Esophagus muscularis mucosa (tissue), 4 donors: ENCODE data around the gene ZNF777. TPM values are rescaled to one million over a fixed set of nuclear protein-coding genes. Genes with fewer than 3 reads are reported as not detected.

Experiments
- DNase-seq: peaks from one replicate; pipeline ENCODE4 v3.0.0-alpha.2; 2017; ENCODE audit errors: extremely low spot score
- H3K27ac ChIP-seq, 4 donors: fragments of 200-600 bp; sonication (generic); replicated peaks in 1 of 4; 1 replicate in 3 of 4; 2 replicates in 1 of 4; pipeline ENCODE4 v1.5.1; 2016 to 2019; ENCODE audit warnings: mild to moderate bottlenecking in 1 of 4
- H3K27me3 ChIP-seq, 4 donors: fragments of 200-600 bp; sonication (generic); one replicate each; pipeline versions ENCODE4 v1.5.1 to v1.6.0; 2016 to 2019
- H3K36me3 ChIP-seq, 4 donors: fragments of 200-600 bp; sonication (generic); one replicate each; pipeline ENCODE4 v1.5.1; 2016 to 2019
- H3K4me1 ChIP-seq, 4 donors: fragments of 200-600 bp; sonication (generic); one replicate each; pipeline ENCODE4 v1.5.1; 2016 to 2019
- H3K4me3 ChIP-seq, 4 donors: fragments of 200-600 bp; sonication (generic); 1 replicate in 2 of 4; 2 replicates in 2 of 4; pipeline ENCODE4 v1.5.1; 2016 to 2019; ENCODE audit warnings: mild to moderate bottlenecking in 4 of 4, moderate library complexity in 1 of 4
- H3K9me3 ChIP-seq, 4 donors: fragments of 200-600 bp; sonication (generic); 1 replicate in 3 of 4; 2 replicates in 1 of 4; pipeline ENCODE4 v1.5.1; 2016 to 2019
- CTCF ChIP-seq, 3 experiments: fragments of 200-600 bp in 2 of 3; fragments of 450-650 bp in 1 of 3; sonication (generic) in 2 of 3; IDR thresholded peaks; one replicate each; pipeline ENCODE4 v1.5.1; 2017 to 2019; ENCODE audit warnings: antibody characterized with exemption in 3 of 3, mild to moderate bottlenecking in 2 of 3, moderate library complexity in 1 of 3
- EP300 ChIP-seq: sonication (generic); formaldehyde crosslinking; IDR thresholded peaks from one replicate; pipeline ENCODE4 v1.6.1; 2017; ENCODE audit warnings: antibody characterized with exemption
- POLR2A ChIP-seq: fragments of 450-650 bp; IDR thresholded peaks from one replicate; pipeline ENCODE4 v1.6.1; 2017; ENCODE audit warnings: antibody characterized with exemption, moderate library complexity, mild to moderate bottlenecking, low read depth
- POLR2AphosphoS5 ChIP-seq, 2 donors: sonication (generic); formaldehyde crosslinking; IDR thresholded peaks; one replicate each; pipeline ENCODE4 v1.6.1; 2017; ENCODE audit warnings: antibody characterized with exemption in 2 of 2
- WGBS: methylation state at CpG from one replicate; pipeline ENCODE4 v1.1.5; 2018; 5-methylcytosine and 5-hydroxymethylcytosine counted together
- intact Hi-C: fragments of 100-400 bp; cut with DNase I; formaldehyde crosslinking; loops from one replicate; pipeline ENCODE4 v1.15.1; 2023
- total RNA-seq, 4 donors: library from RNA; depleted of rRNA; stranded (reverse); fragments of >200 nt; gene quantifications; one replicate each; pipeline versions ENCODE4 v1.1.0 to v1.2.1, GENCODE V29; 2016

Gene ZNF777
- total RNA-seq, 4 donors from 2014 or later = 6.6 to 17.4 (median 13.7) TPM

GRCh38 chr7:149479568-149479967 lies 18.7 kb upstream of the ZNF777 start:
- TF ChIP-seq EP300 = no peak
- no peak for TF ChIP-seq POLR2A
- TF ChIP-seq POLR2AphosphoS5 (IDR thresholded peaks at IDR 0.05) = no peak
- 95% methylated on average over 1 of the region's 1 CpG for WGBS
- Histone ChIP-seq H3K27me3 (no peaks in the 10 kb centered on the region), H3K9me3 (peaks cover 0 to 4% (median 0%) of the 10 kb centered on the region in 4 donors), H3K36me3 (peaks cover 26 to 65% (median 44%) of the 10 kb centered on the region in 4 donors), H3K27ac (no peak overlapping the region), H3K4me3 (no peak overlapping the region), H3K4me1 (no peaks in the 10 kb centered on the region)
- intact Hi-C loops = no loop called here
- DNase-seq = peak; percentile 83

- 100% methylated on average over 1 of the region's 1 CpG for whole genome bisulfite sequencing
Measured at GRCh38 chr7:149478754-149479153, 17.9 kb upstream of the ZNF777 start.

GRCh38 chr7:149477494-149478443 lies 16.9 kb upstream of the ZNF777 start:
- WGBS = 91% methylated on average over 18 of the region's 18 CpGs
- intact Hi-C loops = no loop called here
- Histone ChIP-seq H3K4me3 (no peak overlapping the region), H3K27ac (no peak overlapping the region), H3K36me3 (peaks cover 40 to 73% (median 62%) of the 10 kb centered on the region in 4 donors), H3K9me3 (peaks cover 0 to 4% (median 0%) of the 10 kb centered on the region in 4 donors), H3K27me3 (no peaks in the 10 kb centered on the region), H3K4me1 (no peaks in the 10 kb centered on the region)
- peak; percentile 26 for DNase-seq
- TF ChIP-seq POLR2AphosphoS5 (IDR thresholded peaks at IDR 0.05) (no peak), EP300 (no peak), CTCF (IDR thresholded peaks at IDR 0.05) (no peak), POLR2A (no peak)

More at GRCh38 chr7:149478754-149479153, 17.9 kb upstream of the ZNF777 start:
- TF ChIP-seq POLR2A = no peak
- no peak for TF ChIP-seq EP300
- TF ChIP-seq CTCF (IDR thresholded peaks at IDR 0.05) = no peak
- TF ChIP-seq POLR2AphosphoS5 (IDR thresholded peaks at IDR 0.05) = no peak
- intact Hi-C loops = no loop called here
- peaks cover 0 to 4% (median 0%) of the 10 kb centered on the region in 4 donors for H3K9me3 ChIP-seq
- no peak for DNase-seq
- H3K4me3 ChIP-seq = no peak overlapping the region
- no peak overlapping the region for H3K27ac ChIP-seq
- H3K27me3 ChIP-seq = no peaks in the 10 kb centered on the region
- no peaks in the 10 kb centered on the region for H3K4me1 ChIP-seq
- peaks cover 34 to 68% (median 52%) of the 10 kb centered on the region in 4 donors for H3K36me3 ChIP-seq

- H3K27me3 ChIP-seq = no peaks in the 10 kb centered on the region
Measured at GRCh38 chr7:149476791-149477190, 15.9 kb upstream of the ZNF777 start.

More at GRCh38 chr7:149476791-149477190, 15.9 kb upstream of the ZNF777 start:
- intact Hi-C loops = no loop called here
- 94% methylated on average over 12 of the region's 12 CpGs for WGBS
- DNase-seq = peak; percentile 80
- Histone ChIP-seq H3K4me3 (no peak overlapping the region), H3K36me3 (peaks cover 49 to 83% (median 72%) of the 10 kb centered on the region in 4 donors), H3K9me3 (peaks cover 0 to 4% (median 0%) of the 10 kb centered on the region in 4 donors), H3K4me1 (no peaks in the 10 kb centered on the region), H3K27ac (no peak overlapping the region)
- TF ChIP-seq CTCF (IDR thresholded peaks at IDR 0.05) (no peak), POLR2A (no peak), POLR2AphosphoS5 (IDR thresholded peaks at IDR 0.05) (no peak), EP300 (no peak)
